Common myeloid progenitor, CD34-positive (primary cell): ENCODE results near the gene RPL36.
A peak's percentile ranks its signal among the peaks of the same experiment; 100 is the strongest.
"Not testable (repeated sequence)": the region's sequence is repeated elsewhere in the genome, so short reads cannot be mapped to it uniquely, and the experiment has no call there.

Experiments used
- CTCF ChIA-PET: fragments of 350-600 bp; sonication (Branson Sonifier 250); formaldehyde crosslinking; loops from one replicate; lab custom pipeline; 2021; ENCODE audit warnings: antibody characterized with exemption; lab: Charles Lee
- POLR2A ChIA-PET: fragments of 350-600 bp; sonication (Branson Sonifier 250); formaldehyde crosslinking; loops from one replicate; lab custom pipeline; 2021; ENCODE audit warnings: antibody characterized with exemption; lab: Charles Lee
- DNase-seq, 3 donors: peaks; one replicate each; pipeline versions ENCODE4 v3.0.0 to v3.0.0-alpha.2; 2013
- H3K27ac ChIP-seq, 2 experiments: 1 replicate in 1 of 2; 2 replicates in 1 of 2; pipeline ENCODE4 v1.7.0; 2013; ENCODE audit warnings: inconsistent platforms in 2 of 2, low read length in 2 of 2, mild to moderate bottlenecking in 2 of 2, low read depth in 1 of 2, moderate library complexity in 1 of 2; ENCODE audit not compliant: severe bottlenecking in 2 of 2, insufficient read depth in 1 of 2, poor library complexity in 1 of 2
- H3K27me3 ChIP-seq, 5 experiments: replicated peaks in 2 of 5; 1 replicate in 3 of 5; 2 replicates in 2 of 5; pipeline versions ENCODE4 v1.6.1 to v1.7.0; 2013; ENCODE audit warnings: low read length in 4 of 5, mild to moderate bottlenecking in 2 of 5, moderate library complexity in 2 of 5, inconsistent platforms in 1 of 5; ENCODE audit not compliant: insufficient read depth in 5 of 5, control insufficient read depth in 4 of 5
- H3K36me3 ChIP-seq, 4 experiments: 1 replicate in 2 of 4; 2 replicates in 2 of 4; pipeline versions ENCODE4 v1.6.1 to v1.7.0; 2013; ENCODE audit warnings: low read length in 3 of 4, control low read depth in 1 of 4, mild to moderate bottlenecking in 1 of 4; ENCODE audit not compliant: control insufficient read depth in 4 of 4, insufficient read depth in 4 of 4
- H3K4me1 ChIP-seq, 4 experiments: 1 replicate in 3 of 4; 2 replicates in 1 of 4; pipeline versions ENCODE4 v1.6.1 to v1.7.1; 2013; ENCODE audit warnings: low read length in 3 of 4, mild to moderate bottlenecking in 3 of 4, control low read depth in 1 of 4, inconsistent platforms in 1 of 4, moderate library complexity in 1 of 4; ENCODE audit not compliant: control insufficient read depth in 4 of 4, insufficient read depth in 4 of 4; ENCODE audit errors: control extremely low read depth in 1 of 4
- H3K4me3 ChIP-seq, 7 experiments: 1 replicate in 4 of 7; 2 replicates in 3 of 7; pipeline versions ENCODE4 v1.5.1 to v1.7.0; 2013; ENCODE audit warnings: mild to moderate bottlenecking in 7 of 7, low read length in 6 of 7, moderate library complexity in 6 of 7, inconsistent platforms in 2 of 7, low read depth in 2 of 7, control low read depth in 1 of 7; ENCODE audit not compliant: insufficient read depth in 4 of 7, control insufficient read depth in 1 of 7; ENCODE audit errors: extremely low read depth in 1 of 7
- H3K9me3 ChIP-seq, 5 experiments: 1 replicate in 4 of 5; 2 replicates in 1 of 5; pipeline versions ENCODE4 v1.6.1 to v1.7.1; 2013; ENCODE audit warnings: low read length in 4 of 5, mild to moderate bottlenecking in 2 of 5, inconsistent platforms in 1 of 5, low read depth in 1 of 5, moderate library complexity in 1 of 5; ENCODE audit not compliant: control insufficient read depth in 4 of 5, insufficient read depth in 2 of 5; ENCODE audit errors: control extremely low read depth in 1 of 5
- WGBS: methylation state at CpG from one replicate; pipeline ENCODE4 v1.1.5; 2013; ENCODE audit not compliant: insufficient coverage; 5-methylcytosine and 5-hydroxymethylcytosine counted together

The RPL36 gene

DNA sequence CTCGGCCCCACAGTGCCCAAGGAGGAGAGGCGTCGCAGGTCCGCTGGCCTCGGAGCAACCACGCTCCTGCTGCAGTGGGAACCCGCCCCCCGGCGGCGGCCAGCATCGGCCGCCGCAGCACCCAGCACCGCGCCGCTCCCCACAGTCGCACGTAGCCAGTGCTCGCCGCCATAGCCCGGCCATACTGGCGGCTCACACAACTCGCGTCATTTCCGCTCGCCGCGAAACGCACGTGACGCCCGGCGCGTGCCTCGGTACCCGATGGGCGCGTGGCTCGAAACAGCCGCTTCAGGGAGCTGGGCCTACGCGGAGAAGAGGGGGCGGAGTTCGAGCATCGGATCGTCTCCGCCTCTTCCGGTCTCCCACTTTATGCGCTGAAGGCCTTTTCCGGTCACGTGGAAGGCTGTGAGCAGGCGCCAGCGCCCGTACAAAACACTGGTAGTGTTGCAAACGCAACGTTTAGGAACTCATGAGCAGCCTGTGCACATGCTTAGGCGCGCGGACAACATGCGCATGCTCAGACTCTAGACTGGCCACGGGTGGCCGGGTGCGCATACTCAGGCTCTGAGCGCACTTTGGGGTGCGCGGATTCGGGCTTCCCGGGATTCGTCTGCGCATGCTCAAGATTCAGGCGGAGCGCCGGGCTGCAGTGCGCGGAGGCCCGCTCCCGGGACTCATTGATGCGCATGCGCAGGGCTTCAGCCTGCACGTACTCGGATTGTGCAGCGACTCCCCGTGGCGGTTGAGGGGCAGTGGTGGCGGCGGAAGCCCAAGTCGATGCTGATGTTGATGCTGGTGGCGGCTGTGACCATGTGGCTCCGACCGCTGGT lies 30.1 kb downstream of the RPL36 start, which contains the start of the genes CATSPERD and LONP1:
Gene CATSPERD, plus strand, starts transcription at position 677 of the 830 bp plus-strand sequence. Its CDS starts 101 bp downstream, at position 778.
Gene LONP1, minus strand, starts transcription at position 186 of the 830 bp plus-strand sequence. Its CDS starts 14 bp downstream, at position 172.
- Histone ChIP-seq H3K4me1 (peaks cover 4 to 26% (median 18%) of the 10 kb centered on the region in 4 experiments), H3K27ac (peak within 1 kb of the TSS; percentile 84 to 93)

DNA sequence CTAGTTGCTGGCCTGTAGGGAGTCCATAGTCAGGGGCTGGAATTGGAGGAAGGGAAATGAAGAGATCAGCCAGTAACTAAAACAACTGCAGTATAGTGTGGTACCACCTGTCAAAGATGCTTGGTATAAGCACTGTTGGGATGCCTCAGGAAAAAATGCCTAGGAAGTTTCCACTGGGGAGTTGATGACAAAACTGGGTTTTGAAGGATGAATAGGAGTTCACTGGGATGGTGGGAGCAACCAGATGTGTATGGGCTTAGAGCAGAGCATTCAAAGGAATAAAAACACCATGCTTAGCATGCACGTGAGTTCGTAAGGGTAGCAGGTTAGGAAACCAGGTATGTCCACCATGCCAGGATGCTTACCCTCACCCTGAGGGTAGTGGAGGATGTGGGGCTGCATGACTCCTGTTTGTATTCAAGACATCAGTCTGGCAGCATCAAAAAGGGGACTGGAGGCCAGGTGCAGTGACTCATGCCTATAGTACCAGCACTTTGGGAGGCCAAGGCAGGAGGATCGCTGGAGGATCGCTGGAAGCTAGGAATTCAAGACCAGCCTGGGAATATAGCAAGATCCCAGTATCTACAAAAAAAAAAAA lies 37.5 kb downstream of the RPL36 start:
- H3K4me1 ChIP-seq, result no peaks in the 10 kb centered on the region
- WGBS, result 96% methylated on average over 2 of the region's 4 CpGs
- H3K4me3 ChIP-seq, result no peak overlapping the region
- ChIA-PET POLR2A (no interaction called here), CTCF (no interaction called here)
- no peak overlapping the region for H3K27ac ChIP-seq
- H3K27me3 ChIP-seq, result no peaks in the 10 kb centered on the region
- no peak for DNase-seq
- H3K36me3 ChIP-seq, result no peaks in the 10 kb centered on the region
- H3K9me3 ChIP-seq, result peaks cover 0 to 2% (median 0%) of the 10 kb centered on the region in 5 experiments

More for the DNA sequence above, 30.1 kb downstream of the RPL36 start, which contains the start of the genes CATSPERD and LONP1:
- 0% methylated on average over 83 of the region's 90 CpGs for WGBS
- H3K36me3 ChIP-seq, result peaks cover 0 to 10% (median 7%) of the 10 kb centered on the region in 4 experiments
- no peaks in the 10 kb centered on the region for H3K27me3 ChIP-seq
- no peaks in the 10 kb centered on the region for H3K9me3 ChIP-seq
- CTCF ChIA-PET, result interaction anchor here (0.5 to 2.6 kb wide), 4 partner anchors 12 to 149 kb away, joined by 3 to 16 read pairs (median 3); partner anchors contain the start of gene RPL36
- peak; percentile 99 to 100 (median 99) for DNase-seq
- POLR2A ChIA-PET, result interaction anchor here (0.6 to 1.0 kb wide), 6 partner anchors 9 to 131 kb away, joined by 3 to 8 read pairs (median 4); partner anchors contain the start of gene RPL36
- peak within 1 kb of the TSS; percentile 65 to 96 (median 92) for H3K4me3 ChIP-seq

DNA sequence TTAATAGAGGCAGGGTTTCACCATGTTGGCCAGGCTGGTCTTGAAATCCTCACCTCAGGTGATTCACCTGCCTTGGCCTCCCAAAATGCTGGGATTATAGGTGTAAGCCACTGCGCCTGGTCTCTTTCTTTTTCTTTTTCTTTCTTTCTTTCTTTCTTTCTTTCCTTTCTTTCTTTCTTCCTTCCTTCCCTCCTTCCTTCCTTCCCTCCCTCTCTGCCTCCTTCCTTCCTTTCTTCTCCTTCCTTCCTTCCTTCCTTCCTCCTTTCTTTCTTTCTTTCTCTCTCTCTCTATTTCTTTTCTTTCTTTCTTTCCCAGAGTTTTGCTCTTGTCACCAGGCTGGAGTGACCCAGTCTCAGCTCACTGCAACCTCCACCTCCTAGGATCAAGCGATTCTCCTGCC lies 43.1 kb downstream of the RPL36 start:
- CTCF ChIA-PET, result interaction anchor here (0.6 kb wide), 1 partner anchor 317 kb away, joined by 3 read pairs; no protein-coding TSS in a partner anchor
- H3K4me1 ChIP-seq, POLR2A ChIA-PET, H3K27ac ChIP-seq, H3K36me3 ChIP-seq, DNase-seq, H3K4me3 ChIP-seq, H3K9me3 ChIP-seq, H3K27me3 ChIP-seq: not testable (repeated sequence)
- WGBS, result 100% methylated on average over 2 of the region's 2 CpGs

DNA sequence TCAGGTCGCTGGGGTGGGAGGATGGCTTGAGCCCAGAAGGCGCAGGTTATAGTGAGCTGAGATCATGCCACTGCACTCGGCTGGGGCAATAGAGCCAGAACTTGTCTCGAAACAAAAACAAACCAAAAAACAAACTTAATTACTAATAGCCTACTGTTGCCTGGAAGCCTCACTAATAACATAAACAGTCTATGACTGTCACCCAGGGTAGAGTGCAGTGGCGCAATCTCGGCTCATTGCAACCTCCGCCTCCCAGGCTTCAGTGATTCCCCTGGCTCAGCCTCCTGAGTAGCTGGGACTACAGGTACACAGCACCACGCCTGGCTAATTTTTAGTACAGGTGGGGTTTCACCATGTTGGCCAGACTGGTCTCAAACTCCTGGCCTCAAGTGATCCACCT lies 48.3 kb downstream of the RPL36 start:
- POLR2A ChIA-PET, result no interaction called here
- Histone ChIP-seq H3K27ac (no peak overlapping the region), H3K27me3 (no peaks in the 10 kb centered on the region), H3K4me3 (no peak overlapping the region), H3K4me1 (no peaks in the 10 kb centered on the region), H3K9me3 (no peaks in the 10 kb centered on the region), H3K36me3 (no peaks in the 10 kb centered on the region)
- no peak for DNase-seq
- CTCF ChIA-PET, result no interaction called here
- 90% methylated on average over 5 of the region's 8 CpGs for WGBS
